HG03025 (cell line): ENCODE measurements around the gene DENR.
"Not testable (repeated sequence)": the region's sequence is repeated elsewhere in the genome, so short reads cannot be mapped to it uniquely, and the experiment has no call there.

Experiments
- ATAC-seq: cut with Tn5 transposase; IDR thresholded peaks from one replicate; pipeline ENCODE4 v1.9.1; 2021; ENCODE audit warnings: mild to moderate bottlenecking, moderate library complexity; ENCODE audit not compliant: unreplicated experiment, low FRiP score

Gene DENR

GRCh38 chr12:122752464-122753318 lies at the start of gene DENR:
Gene DENR (plus strand): TSS chr12:122752824. CDS start chr12:122753702, 878 bp downstream.
- peak; percentile 83 for ATAC-seq

DNA sequence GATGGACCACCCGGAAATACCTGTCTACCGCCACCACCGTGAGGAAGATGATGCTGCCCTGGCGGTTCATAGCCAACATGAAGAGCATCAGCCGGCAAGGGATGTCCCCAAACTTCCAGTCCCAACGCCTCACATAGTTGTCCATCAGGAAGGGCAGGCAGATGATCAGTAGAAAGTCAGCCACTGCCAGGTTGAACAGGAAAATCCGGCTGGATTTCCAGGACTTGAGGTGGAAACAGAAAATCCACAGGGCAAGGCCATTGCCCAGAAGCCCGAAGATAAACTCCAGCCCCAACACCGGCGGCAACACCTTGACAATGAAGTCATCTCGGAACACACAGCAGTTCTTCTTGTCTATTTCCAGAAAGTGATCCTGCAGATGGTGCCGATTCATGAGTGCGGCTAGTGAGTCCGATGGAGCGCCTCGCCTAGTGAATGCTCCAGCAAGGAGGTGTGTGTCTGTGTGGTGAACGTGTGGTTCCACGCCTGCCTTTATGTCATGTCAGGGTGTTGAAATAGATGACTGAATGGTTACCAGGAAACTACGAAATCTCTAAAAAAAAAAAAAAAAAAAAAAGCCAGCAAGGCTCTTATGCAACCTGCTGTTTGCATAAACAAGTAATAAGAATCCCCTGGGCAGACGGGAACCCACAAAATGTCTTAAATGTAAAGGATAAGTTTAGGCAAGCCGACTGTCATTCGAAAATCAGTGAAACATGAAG lies 49.6 kb upstream of the DENR start, which contains the start of gene HCAR2:
Gene HCAR2, minus strand, starts transcription at position 468 of the 722 bp plus-strand sequence. Its CDS starts 74 bp downstream, at position 394.
- ATAC-seq: not testable (repeated sequence)

GRCh38 chr12:122703841-122704240 lies 48.8 kb upstream of the DENR start:
- ATAC-seq: not testable (repeated sequence)

DNA sequence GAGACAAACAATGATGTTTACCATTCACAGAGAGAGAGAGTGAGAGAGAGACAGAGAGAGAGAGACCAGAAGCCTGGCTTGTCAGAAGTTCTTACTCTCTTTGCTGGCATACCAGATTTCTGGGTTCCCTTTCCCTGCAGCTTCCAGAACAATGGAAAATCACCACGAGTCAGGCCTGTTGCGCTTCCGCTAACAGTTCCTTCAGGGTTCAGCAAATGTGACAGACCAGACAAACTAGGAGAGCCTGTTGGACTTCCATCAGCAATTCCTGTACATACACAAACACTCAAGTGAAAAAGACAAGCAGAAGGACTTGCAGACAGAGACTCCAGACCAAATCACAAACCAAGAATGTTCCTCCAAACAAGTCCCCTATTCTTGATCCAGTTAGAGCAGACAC lies 43.3 kb upstream of the DENR start:
- ATAC-seq: not testable (repeated sequence)

- not testable (repeated sequence) for ATAC-seq
These were observed 42.3 kb upstream of the DENR start for GRCh38 chr12:122710341-122710740.

GRCh38 chr12:122711266-122711665 lies 41.4 kb upstream of the DENR start:
- ATAC-seq: not testable (repeated sequence)

- not testable (repeated sequence) for ATAC-seq
These were observed 39.0 kb upstream of the DENR start for GRCh38 chr12:122713491-122714188.

GRCh38 chr12:122715211-122715610 lies 37.4 kb upstream of the DENR start:
- not testable (repeated sequence) for ATAC-seq

DNA sequence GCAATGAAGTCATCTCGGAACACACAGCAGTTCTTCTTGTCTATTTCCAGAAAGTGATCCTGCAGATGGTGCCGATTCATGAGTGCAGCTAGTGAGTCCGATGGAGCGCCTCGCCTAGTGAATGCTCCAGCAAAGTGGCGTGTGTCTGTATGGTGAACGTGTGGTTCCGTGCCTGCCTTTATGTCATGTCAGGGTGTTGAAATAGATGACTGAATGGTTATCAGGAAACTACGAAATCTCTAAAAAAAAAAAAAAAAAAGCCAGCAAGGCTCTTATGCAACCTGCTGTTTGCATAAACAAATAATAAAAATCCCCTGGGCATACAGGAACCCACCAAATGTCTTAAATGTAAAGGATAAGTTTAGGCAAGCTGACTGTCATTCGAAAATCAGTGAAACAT lies 36.0 kb upstream of the DENR start, which contains the start of gene HCAR3:
Gene HCAR3, minus strand, starts transcription at position 154 of the 400 bp plus-strand sequence. Its CDS starts 74 bp downstream, at position 80.
- not testable (repeated sequence) for ATAC-seq

DNA sequence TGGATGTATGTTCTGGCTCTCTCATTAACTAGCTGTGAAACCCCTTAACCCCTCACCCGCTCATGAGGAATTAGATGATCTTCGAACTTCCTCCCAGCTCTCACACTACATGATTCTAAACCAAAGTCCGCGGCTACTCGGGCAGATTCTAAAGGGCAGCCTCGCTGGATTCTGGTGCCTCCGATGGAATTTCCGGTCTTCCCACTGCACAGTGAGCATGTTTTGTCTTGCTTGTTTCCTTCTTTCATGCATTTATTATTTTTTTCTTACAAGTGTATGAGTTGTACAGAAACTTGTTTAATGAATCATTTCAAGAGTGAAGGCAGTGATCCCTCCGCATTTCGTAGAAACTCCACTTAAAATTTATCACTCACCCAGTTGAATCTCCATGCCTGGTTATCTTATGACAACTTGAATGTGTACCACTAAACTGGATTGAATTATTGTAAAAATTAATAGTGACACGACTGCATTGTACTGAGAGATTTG lies 31.5 kb upstream of the DENR start:
- ATAC-seq: no peak

GRCh38 chr12:122722387-122722786 lies 30.2 kb upstream of the DENR start:
- no peak for ATAC-seq

- ATAC-seq: no peak
These were observed 27.9 kb upstream of the DENR start for GRCh38 chr12:122724641-122725243.

- ATAC-seq: no peak
These were observed 27.1 kb upstream of the DENR start for GRCh38 chr12:122725452-122726079.

DNA sequence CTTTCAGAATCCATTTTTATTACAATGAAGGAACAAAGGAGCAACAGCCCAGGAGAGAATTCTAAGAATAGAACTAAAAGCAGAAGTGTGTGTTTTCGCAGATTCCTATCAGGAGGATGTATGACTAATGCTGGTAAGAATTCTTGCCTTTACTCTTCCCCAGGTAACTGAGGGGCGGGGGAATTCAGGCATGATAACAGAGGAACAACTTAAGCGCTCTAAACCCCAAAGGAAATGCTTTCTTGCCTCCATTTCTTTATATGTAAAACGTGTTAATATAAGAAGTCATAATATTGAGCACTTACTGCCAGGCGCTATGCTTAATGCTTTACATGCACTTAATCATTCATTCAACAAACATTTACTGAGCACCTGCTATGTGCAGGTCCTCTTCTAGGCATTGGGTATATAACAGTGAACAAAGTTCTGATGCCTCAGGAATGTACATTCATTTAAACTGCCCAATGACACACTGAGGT lies 26.5 kb upstream of the DENR start:
- ATAC-seq: no peak

DNA sequence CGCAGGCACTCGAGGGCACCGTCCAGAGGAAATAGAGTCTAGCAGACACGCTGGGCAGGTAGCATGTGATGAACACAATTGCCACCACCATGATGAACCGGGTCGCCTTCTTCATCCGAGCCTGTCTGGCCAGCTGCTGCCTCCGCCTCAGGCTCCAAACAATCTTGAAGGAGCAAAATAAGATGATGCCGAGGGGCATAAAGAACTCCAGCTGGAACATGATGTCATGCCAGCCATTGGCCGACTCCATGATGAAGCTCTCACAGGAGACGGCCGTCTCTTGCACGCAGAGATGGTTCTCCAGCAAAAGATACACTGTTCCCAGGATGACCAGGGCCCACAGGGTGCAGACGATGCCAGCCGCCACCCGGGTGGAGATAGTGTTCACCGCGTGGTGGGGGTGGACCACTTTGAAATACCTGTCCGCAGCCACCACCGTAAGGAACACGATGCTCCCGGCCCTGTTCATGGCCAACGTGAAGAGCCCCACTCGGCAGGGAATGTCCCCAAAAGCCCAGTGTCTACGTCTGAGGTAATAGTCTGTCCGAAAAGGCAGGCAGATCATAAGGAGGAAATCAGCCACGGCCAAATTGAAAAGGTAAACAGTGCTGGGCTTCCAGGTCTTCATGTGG lies 22.9 kb upstream of the DENR start:
- ATAC-seq: no peak

GRCh38 chr12:122730215-122731014 lies 22.2 kb upstream of the DENR start, which contains the start of gene HCAR1:
Gene HCAR1 (minus strand): TSS chr12:122730844. CDS start chr12:122730339, 505 bp downstream.
- no peak for ATAC-seq

DNA sequence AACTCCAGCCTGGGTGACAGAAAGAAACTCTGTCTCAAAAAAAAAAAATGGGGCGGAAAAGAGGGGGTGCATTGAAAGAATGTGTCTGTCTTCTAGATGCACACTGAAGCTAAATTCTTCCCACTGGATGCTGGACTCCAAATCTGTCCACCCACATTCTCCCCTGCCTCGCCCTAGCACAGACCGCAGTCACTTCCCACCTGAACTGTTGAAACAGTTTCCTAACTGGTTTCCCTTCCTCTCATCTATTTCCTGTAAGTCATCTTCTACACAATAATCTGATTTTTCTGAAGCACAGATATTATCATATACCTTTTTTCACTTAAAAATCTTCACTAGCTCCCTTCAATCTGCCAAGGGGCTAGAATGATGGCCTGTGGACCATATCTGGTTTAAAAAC lies 20.5 kb upstream of the DENR start:
- no peak for ATAC-seq

DNA sequence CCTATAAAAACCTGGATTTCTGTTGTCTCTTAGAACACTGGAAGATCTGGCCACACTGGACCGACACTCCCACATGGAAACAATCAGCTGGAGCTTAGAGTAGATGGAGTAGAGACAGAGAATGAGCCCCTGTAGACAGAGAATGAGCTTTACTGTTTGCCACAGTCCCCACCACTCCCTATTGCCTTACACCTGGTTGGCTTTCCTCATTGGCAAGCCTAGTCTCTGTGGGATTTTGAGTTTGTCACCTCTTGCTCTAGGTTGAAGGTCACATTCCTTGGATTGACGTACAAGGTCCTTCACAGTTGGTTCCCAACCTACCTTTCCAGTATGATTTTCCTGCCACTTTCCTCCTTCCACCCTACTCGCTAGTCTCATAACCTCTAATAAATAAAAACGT lies 20.0 kb upstream of the DENR start:
- no peak for ATAC-seq
